K562 (cell line): ENCODE measurements around the gene LCE2B. TPM values are rescaled to one million over a fixed set of nuclear protein-coding genes. Genes with fewer than 3 reads are reported as not detected.

Experiments
- C11orf30 ChIP-seq: fragments of 450-650 bp; IDR thresholded peaks from 2 replicates; pipeline ENCODE4 v1.6.1; 2016; ENCODE audit warnings: low read depth, mild to moderate bottlenecking
- KAT8 ChIP-seq: fragments of 450-650 bp; IDR thresholded peaks from 2 replicates; pipeline ENCODE4 v1.6.1; 2016; ENCODE audit warnings: low read depth, mild to moderate bottlenecking
- MTA3 ChIP-seq: fragments of 450-650 bp; formaldehyde crosslinking; IDR thresholded peaks from 2 replicates; pipeline ENCODE4 v1.6.1; 2017; ENCODE audit warnings: mild to moderate bottlenecking, borderline replicate concordance
- NCOA2 ChIP-seq, 2 experiments: fragments of 450-650 bp; IDR thresholded peaks; 2 replicates each; pipeline ENCODE4 v1.6.1; 2018; ENCODE audit warnings: mild to moderate bottlenecking in 2 of 2, moderate library complexity in 1 of 2; ENCODE audit not compliant: partially characterized antibody in 2 of 2
- NFXL1 ChIP-seq: fragments of 450-650 bp; formaldehyde crosslinking; IDR thresholded peaks from 2 replicates; pipeline ENCODE4 v1.4.0; 2021; ENCODE audit warnings: mild to moderate bottlenecking
- NR3C1 ChIP-seq: sonication (generic); formaldehyde crosslinking; IDR thresholded peaks from 2 replicates; pipeline ENCODE4 v1.8.1; 2022; ENCODE audit warnings: missing genetic modification reagents
- PHB2 ChIP-seq: fragments of 450-650 bp; IDR thresholded peaks from 2 replicates; pipeline ENCODE4 v1.6.1; 2017; ENCODE audit warnings: low read depth
- SUPT5H ChIP-seq: fragments of 450-650 bp; IDR thresholded peaks from 2 replicates; pipeline ENCODE4 v1.6.1; 2016
- ZC3H4 ChIP-seq: sonication (generic); formaldehyde crosslinking; IDR thresholded peaks from 2 replicates; pipeline ENCODE4 v1.9.0; 2021; ENCODE audit warnings: missing genetic modification reagents, borderline replicate concordance
- ZKSCAN1 ChIP-seq: fragments of 150-350 bp; IDR thresholded peaks from 2 replicates; pipeline ENCODE4 v1.6.1; 2016; ENCODE audit warnings: low read depth, low read length
- ZNF146 ChIP-seq: IDR thresholded peaks from one replicate; pipeline ENCODE4 v1.6.1; 2018; ENCODE audit warnings: missing compliant biosample characterization; ENCODE audit not compliant: unreplicated experiment
- ZNF707 ChIP-seq: fragments of 250-450 bp; sonication (Bioruptor Pico); conservative IDR thresholded peaks from 2 replicates; pipeline ENCODE4 v1.8.0; 2022; ENCODE audit warnings: inconsistent platforms, mild to moderate bottlenecking, moderate library complexity
- polyA plus RNA-seq, 8 experiments: library from polyadenylated mRNA; depleted of rRNA in 4 of 8; stranded (reverse) in 5 of 8; unstranded in 3 of 8; fragments of >200 nt; fragmentation: Nextera tagmentation in 2 of 8; fragmentation: Illumina TruSeq in 1 of 8; extraction: Ambion mirVana in 2 of 8; extraction: Trizol in 1 of 8; gene quantifications; 2 replicates each; pipeline versions ENCODE4 v1.2.1 to v1.2.3, GENCODE V29; 2011 to 2014; ENCODE audit warnings: inconsistent platforms in 1 of 8, missing spikeins in 1 of 8
- total RNA-seq, 7 experiments: library from RNA; depleted of rRNA in 6 of 7; stranded (reverse); fragments of >200 nt in 6 of 7; fragmentation: Illumina TruSeq in 2 of 7; extraction: Trizol in 2 of 7; gene quantifications; 2 replicates each; pipeline versions ENCODE4 v1.2.1 to v1.2.3, GENCODE V29; 2011 to 2021; ENCODE audit warnings: low replicate concordance in 1 of 7
- TF ChIP-seq, protein P1 (sequence below): IDR thresholded peaks from 3 replicates; pipeline ENCODE4 v1.6.1; 2011; ENCODE audit warnings: borderline replicate concordance, mild to moderate bottlenecking; ENCODE audit not compliant: insufficient read length, insufficient read depth
- TF ChIP-seq, protein P2 (sequence below): fragments of 450-650 bp; IDR thresholded peaks from 2 replicates; pipeline ENCODE4 v1.6.1; 2018; ENCODE audit not compliant: partially characterized antibody
- TF ChIP-seq, protein P3 (sequence below): sonication (generic); formaldehyde crosslinking; IDR thresholded peaks from 2 replicates; pipeline ENCODE4 v1.8.0; 2022; ENCODE audit warnings: mild to moderate bottlenecking, missing genetic modification reagents, borderline replicate concordance

LCE2B gene
- total and polyA plus RNA-seq, 9 of the 15 experiments (the other 6 are each of a cell fraction or from before 2014, with no cell fraction given) = not detected

DNA sequence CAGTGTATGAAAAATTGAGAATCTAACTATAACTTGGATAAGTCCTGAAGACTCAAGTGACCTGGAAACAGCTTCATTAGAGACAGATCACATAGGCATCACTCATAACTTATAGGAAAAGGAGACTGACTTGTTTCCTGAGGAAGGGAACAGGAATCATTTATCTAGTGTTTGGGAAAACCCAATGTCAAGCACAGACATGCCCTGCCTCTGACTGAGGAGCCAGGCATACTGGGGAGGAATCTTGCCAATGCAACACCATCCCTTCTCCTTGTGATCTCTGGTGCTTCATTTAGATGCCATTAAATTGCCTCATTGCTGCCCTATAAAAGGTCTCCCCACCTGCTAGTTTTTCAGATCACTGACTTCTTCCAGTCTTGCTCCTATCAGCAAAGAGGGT, 32.3 kb downstream of the LCE2B start (continued):
- TF ChIP-seq, protein P1, sequence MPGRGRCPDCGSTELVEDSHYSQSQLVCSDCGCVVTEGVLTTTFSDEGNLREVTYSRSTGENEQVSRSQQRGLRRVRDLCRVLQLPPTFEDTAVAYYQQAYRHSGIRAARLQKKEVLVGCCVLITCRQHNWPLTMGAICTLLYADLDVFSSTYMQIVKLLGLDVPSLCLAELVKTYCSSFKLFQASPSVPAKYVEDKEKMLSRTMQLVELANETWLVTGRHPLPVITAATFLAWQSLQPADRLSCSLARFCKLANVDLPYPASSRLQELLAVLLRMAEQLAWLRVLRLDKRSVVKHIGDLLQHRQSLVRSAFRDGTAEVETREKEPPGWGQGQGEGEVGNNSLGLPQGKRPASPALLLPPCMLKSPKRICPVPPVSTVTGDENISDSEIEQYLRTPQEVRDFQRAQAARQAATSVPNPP = no peak
- no peak for TF ChIP-seq KAT8
- no peak for TF ChIP-seq ZKSCAN1
- no peak for TF ChIP-seq C11orf30
- TF ChIP-seq NFXL1 (CRISPR knock-in tag) = no peak
- no peak for TF ChIP-seq ZNF146 (CRISPR knock-in tag)
- TF ChIP-seq ZNF707 (CRISPR knock-in tag) = no peak
- TF ChIP-seq, protein P2, sequence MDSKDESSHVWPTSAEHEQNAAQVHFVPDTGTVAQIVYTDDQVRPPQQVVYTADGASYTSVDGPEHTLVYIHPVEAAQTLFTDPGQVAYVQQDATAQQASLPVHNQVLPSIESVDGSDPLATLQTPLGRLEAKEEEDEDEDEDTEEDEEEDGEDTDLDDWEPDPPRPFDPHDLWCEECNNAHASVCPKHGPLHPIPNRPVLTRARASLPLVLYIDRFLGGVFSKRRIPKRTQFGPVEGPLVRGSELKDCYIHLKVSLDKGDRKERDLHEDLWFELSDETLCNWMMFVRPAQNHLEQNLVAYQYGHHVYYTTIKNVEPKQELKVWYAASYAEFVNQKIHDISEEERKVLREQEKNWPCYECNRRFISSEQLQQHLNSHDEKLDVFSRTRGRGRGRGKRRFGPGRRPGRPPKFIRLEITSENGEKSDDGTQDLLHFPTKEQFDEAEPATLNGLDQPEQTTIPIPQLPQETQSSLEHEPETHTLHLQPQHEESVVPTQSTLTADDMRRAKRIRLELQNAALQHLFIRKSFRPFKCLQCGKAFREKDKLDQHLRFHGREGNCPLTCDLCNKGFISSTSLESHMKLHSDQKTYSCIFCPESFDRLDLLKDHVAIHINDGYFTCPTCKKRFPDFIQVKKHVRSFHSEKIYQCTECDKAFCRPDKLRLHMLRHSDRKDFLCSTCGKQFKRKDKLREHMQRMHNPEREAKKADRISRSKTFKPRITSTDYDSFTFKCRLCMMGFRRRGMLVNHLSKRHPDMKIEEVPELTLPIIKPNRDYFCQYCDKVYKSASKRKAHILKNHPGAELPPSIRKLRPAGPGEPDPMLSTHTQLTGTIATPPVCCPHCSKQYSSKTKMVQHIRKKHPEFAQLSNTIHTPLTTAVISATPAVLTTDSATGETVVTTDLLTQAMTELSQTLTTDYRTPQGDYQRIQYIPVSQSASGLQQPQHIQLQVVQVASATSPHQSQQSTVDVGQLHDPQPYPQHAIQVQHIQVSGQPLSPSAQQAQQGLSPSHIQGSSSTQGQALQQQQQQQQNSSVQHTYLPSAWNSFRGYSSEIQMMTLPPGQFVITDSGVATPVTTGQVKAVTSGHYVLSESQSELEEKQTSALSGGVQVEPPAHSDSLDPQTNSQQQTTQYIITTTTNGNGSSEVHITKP = no peak
- TF ChIP-seq NR3C1 (CRISPR knock-in tag) = no peak
- TF ChIP-seq, protein P3, sequence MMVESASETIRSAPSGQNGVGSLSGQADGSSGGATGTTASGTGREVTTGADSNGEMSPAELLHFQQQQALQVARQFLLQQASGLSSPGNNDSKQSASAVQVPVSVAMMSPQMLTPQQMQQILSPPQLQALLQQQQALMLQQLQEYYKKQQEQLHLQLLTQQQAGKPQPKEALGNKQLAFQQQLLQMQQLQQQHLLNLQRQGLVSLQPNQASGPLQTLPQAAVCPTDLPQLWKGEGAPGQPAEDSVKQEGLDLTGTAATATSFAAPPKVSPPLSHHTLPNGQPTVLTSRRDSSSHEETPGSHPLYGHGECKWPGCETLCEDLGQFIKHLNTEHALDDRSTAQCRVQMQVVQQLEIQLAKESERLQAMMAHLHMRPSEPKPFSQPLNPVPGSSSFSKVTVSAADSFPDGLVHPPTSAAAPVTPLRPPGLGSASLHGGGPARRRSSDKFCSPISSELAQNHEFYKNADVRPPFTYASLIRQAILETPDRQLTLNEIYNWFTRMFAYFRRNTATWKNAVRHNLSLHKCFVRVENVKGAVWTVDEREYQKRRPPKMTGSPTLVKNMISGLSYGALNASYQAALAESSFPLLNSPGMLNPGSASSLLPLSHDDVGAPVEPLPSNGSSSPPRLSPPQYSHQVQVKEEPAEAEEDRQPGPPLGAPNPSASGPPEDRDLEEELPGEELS (CRISPR knock-in tag) = no peak
- TF ChIP-seq SUPT5H = no peak
- no peak for TF ChIP-seq NCOA2 (IDR thresholded peaks at IDR 0.05; ENCODE audit: partially characterized antibody in 2 of 2)
- no peak for TF ChIP-seq PHB2
- TF ChIP-seq ZC3H4 (CRISPR knock-in tag) = no peak
- no peak for TF ChIP-seq MTA3
